ENCODE data around the gene GGTLC3. TPM values are rescaled to one million over a fixed set of nuclear protein-coding genes. Genes with fewer than 3 reads are reported as not detected.

Gene GGTLC3
- total RNA-seq, result not detected in 2 replicates

GRCh38 chr22:18518061-18518460 is at the start of gene GGTLC3:
TSS of gene GGTLC3 (minus strand) at chr22:18518161. CDS start at chr22:18517897, 264 bp downstream.

GRCh38 chr22:18527752-18528596 is 10.0 kb upstream of the GGTLC3 start, which contains the start of gene TMEM191B:
TSS of gene TMEM191B (plus strand) at chr22:18527802. CDS start at chr22:18527981, 179 bp downstream.

Other genes starting within 250 kb of the GGTLC3 start
- gene TMEM191B, start 9.6 kb upstream of the GGTLC3 start, total RNA-seq, result 0.39 and 1.5 TPM in 2 replicates
- gene RIMBP3, start 93.8 kb upstream of the GGTLC3 start, total RNA-seq, result 0.73 and 0.78 TPM in 2 replicates